ENCODE results near the gene P2RX5.

GRCh38 chr17:3718201-3718600 is 22.2 kb upstream of the P2RX5 start:
- no peak for TF ChIP-seq CTCF (conservative IDR thresholded peaks at IDR 0.05; ENCODE audit: low read length)
- TF ChIP-seq EZH2phosphoT487 (IDR thresholded peaks at IDR 0.05; ENCODE audit: borderline replicate concordance): no peak

Data from Loucy (cell line).